ENCODE results near the gene GSG1.

The GSG1 gene

GRCh38 chr12:13103391-13104033 is at the start of gene GSG1:
TSS of gene GSG1 (minus strand) at chr12:13103667. CDS start at chr12:13103512, 155 bp downstream.
- H3K27ac ChIP-seq (ENCODE audit: low read depth, low read length): no peak within 1 kb of the TSS
- no peaks in the 10 kb centered on the region for H3K36me3 ChIP-seq (ENCODE audit: insufficient read depth, low read length)
- H3K4me3 ChIP-seq (ENCODE audit: low read depth in 1 of 2, low read length in 2 of 2): no peak within 1 kb of the TSS
- peaks cover 28% of the 10 kb centered on the region for H3K4me1 ChIP-seq (ENCODE audit: insufficient read depth, low read length)
- no peak within 1 kb of the TSS for H3K9ac ChIP-seq (ENCODE audit: low read length)
- H3K27me3 ChIP-seq (ENCODE audit: control insufficient read depth in 1 of 2, insufficient read depth in 2 of 2, low read length in 2 of 2): no peaks in the 10 kb centered on the region
- no peaks in the 10 kb centered on the region for H3K9me3 ChIP-seq (ENCODE audit: low read length)

DNA sequence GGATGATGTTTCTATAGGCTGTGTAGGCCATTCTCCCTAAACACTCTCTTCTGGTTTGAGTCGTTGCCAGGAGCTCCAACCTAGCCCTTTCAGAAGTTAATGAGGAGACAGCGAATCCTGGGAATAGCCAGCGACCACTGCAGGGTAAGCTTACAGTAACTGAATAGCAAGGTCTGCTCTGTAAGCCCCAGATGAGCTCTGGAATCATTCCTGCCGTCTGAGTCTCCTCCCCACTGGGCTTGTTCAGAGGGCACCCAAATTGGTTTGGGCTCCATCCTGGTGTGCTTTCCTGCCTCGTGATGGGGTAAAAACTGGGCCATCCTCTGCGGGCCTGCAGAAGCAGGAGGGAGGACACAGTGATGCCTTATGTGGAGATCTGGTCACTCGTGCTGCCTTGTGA is 49.7 kb upstream of the GSG1 start:
- Histone ChIP-seq H3K9ac (ENCODE audit: low read length) (no peak overlapping the region), H3K36me3 (ENCODE audit: insufficient read depth, low read length) (no peaks in the 10 kb centered on the region), H3K9me3 (ENCODE audit: low read length) (no peaks in the 10 kb centered on the region), H3K27me3 (ENCODE audit: control insufficient read depth in 1 of 2, insufficient read depth in 2 of 2, low read length in 2 of 2) (no peaks in the 10 kb centered on the region), H3K27ac (ENCODE audit: low read depth, low read length) (no peak overlapping the region), H3K4me1 (ENCODE audit: insufficient read depth, low read length) (no peaks in the 10 kb centered on the region), H3K4me3 (ENCODE audit: low read depth in 1 of 2, low read length in 2 of 2) (no peak overlapping the region)

DNA sequence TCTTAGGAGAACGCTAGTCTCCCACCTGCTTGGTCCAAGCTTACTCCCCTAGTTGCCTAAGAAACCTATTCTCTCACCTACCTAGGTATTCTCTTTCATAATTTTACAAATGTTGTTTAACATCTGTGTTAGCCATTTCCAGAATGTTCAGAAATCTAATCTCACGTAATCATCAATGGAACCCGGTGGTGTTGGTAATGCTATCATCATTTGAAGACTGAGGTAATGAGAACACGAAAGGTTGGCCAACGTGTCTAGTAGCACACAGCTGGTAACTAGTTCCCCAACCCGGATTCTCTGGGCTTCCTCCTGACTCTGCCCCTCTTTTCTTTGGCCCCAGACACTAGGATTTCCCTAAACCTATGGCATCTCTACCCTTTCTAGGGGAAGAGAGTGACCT is 49.3 kb upstream of the GSG1 start:
- Histone ChIP-seq H3K4me1 (ENCODE audit: insufficient read depth, low read length) (no peaks in the 10 kb centered on the region), H3K27ac (ENCODE audit: low read depth, low read length) (no peak overlapping the region), H3K9me3 (ENCODE audit: low read length) (no peaks in the 10 kb centered on the region), H3K4me3 (ENCODE audit: low read depth in 1 of 2, low read length in 2 of 2) (no peak overlapping the region), H3K36me3 (ENCODE audit: insufficient read depth, low read length) (no peaks in the 10 kb centered on the region), H3K27me3 (ENCODE audit: control insufficient read depth in 1 of 2, insufficient read depth in 2 of 2, low read length in 2 of 2) (no peaks in the 10 kb centered on the region), H3K9ac (ENCODE audit: low read length) (no peak overlapping the region)

- no peak overlapping the region for H3K4me3 ChIP-seq (ENCODE audit: low read depth in 1 of 2, low read length in 2 of 2)
- H3K9ac ChIP-seq (ENCODE audit: low read length): no peak overlapping the region
- H3K27ac ChIP-seq (ENCODE audit: low read depth, low read length): no peak overlapping the region
- H3K4me1 ChIP-seq (ENCODE audit: insufficient read depth, low read length): peaks cover under 1% of the 10 kb centered on the region
- no peaks in the 10 kb centered on the region for H3K36me3 ChIP-seq (ENCODE audit: insufficient read depth, low read length)
- no peaks in the 10 kb centered on the region for H3K27me3 ChIP-seq (ENCODE audit: control insufficient read depth in 1 of 2, insufficient read depth in 2 of 2, low read length in 2 of 2)
- no peaks in the 10 kb centered on the region for H3K9me3 ChIP-seq (ENCODE audit: low read length)
These were observed 48.8 kb upstream of the GSG1 start for GRCh38 chr12:13152281-13152680.

- Histone ChIP-seq H3K27ac (ENCODE audit: low read depth, low read length) (no peak overlapping the region), H3K27me3 (ENCODE audit: control insufficient read depth in 1 of 2, insufficient read depth in 2 of 2, low read length in 2 of 2) (no peaks in the 10 kb centered on the region), H3K9ac (ENCODE audit: low read length) (no peak overlapping the region), H3K4me1 (ENCODE audit: insufficient read depth, low read length) (peaks cover 10% of the 10 kb centered on the region), H3K9me3 (ENCODE audit: low read length) (no peaks in the 10 kb centered on the region), H3K4me3 (ENCODE audit: low read depth in 1 of 2, low read length in 2 of 2) (no peak overlapping the region), H3K36me3 (ENCODE audit: insufficient read depth, low read length) (no peaks in the 10 kb centered on the region)
These were observed 45.9 kb upstream of the GSG1 start for GRCh38 chr12:13149411-13149810.

- no peak overlapping the region for H3K4me3 ChIP-seq (ENCODE audit: low read depth in 1 of 2, low read length in 2 of 2)
- H3K9me3 ChIP-seq (ENCODE audit: low read length): no peaks in the 10 kb centered on the region
- H3K9ac ChIP-seq (ENCODE audit: low read length): no peak overlapping the region
- no peaks in the 10 kb centered on the region for H3K27me3 ChIP-seq (ENCODE audit: control insufficient read depth in 1 of 2, insufficient read depth in 2 of 2, low read length in 2 of 2)
- H3K36me3 ChIP-seq (ENCODE audit: insufficient read depth, low read length): no peaks in the 10 kb centered on the region
- peaks cover 10% of the 10 kb centered on the region for H3K4me1 ChIP-seq (ENCODE audit: insufficient read depth, low read length)
- H3K27ac ChIP-seq (ENCODE audit: low read depth, low read length): no peak overlapping the region
These were observed 45.0 kb upstream of the GSG1 start for GRCh38 chr12:13148485-13148847.

- no peak overlapping the region for H3K27ac ChIP-seq (ENCODE audit: low read depth, low read length)
- peaks cover 10% of the 10 kb centered on the region for H3K4me1 ChIP-seq (ENCODE audit: insufficient read depth, low read length)
- no peaks in the 10 kb centered on the region for H3K9me3 ChIP-seq (ENCODE audit: low read length)
- H3K27me3 ChIP-seq (ENCODE audit: control insufficient read depth in 1 of 2, insufficient read depth in 2 of 2, low read length in 2 of 2): no peaks in the 10 kb centered on the region
- H3K36me3 ChIP-seq (ENCODE audit: insufficient read depth, low read length): no peaks in the 10 kb centered on the region
- H3K4me3 ChIP-seq (ENCODE audit: low read depth in 1 of 2, low read length in 2 of 2): no peak overlapping the region
- H3K9ac ChIP-seq (ENCODE audit: low read length): no peak overlapping the region
These were observed 44.4 kb upstream of the GSG1 start for GRCh38 chr12:13147688-13148484.

- no peaks in the 10 kb centered on the region for H3K27me3 ChIP-seq (ENCODE audit: control insufficient read depth in 1 of 2, insufficient read depth in 2 of 2, low read length in 2 of 2)
- H3K4me3 ChIP-seq (ENCODE audit: low read depth in 1 of 2, low read length in 2 of 2): no peak overlapping the region
- H3K36me3 ChIP-seq (ENCODE audit: insufficient read depth, low read length): no peaks in the 10 kb centered on the region
- no peaks in the 10 kb centered on the region for H3K9me3 ChIP-seq (ENCODE audit: low read length)
- H3K27ac ChIP-seq (ENCODE audit: low read depth, low read length): no peak overlapping the region
- H3K9ac ChIP-seq (ENCODE audit: low read length): no peak overlapping the region
- peaks cover 10% of the 10 kb centered on the region for H3K4me1 ChIP-seq (ENCODE audit: insufficient read depth, low read length)
These were observed 43.0 kb upstream of the GSG1 start for GRCh38 chr12:13146336-13146938.

DNA sequence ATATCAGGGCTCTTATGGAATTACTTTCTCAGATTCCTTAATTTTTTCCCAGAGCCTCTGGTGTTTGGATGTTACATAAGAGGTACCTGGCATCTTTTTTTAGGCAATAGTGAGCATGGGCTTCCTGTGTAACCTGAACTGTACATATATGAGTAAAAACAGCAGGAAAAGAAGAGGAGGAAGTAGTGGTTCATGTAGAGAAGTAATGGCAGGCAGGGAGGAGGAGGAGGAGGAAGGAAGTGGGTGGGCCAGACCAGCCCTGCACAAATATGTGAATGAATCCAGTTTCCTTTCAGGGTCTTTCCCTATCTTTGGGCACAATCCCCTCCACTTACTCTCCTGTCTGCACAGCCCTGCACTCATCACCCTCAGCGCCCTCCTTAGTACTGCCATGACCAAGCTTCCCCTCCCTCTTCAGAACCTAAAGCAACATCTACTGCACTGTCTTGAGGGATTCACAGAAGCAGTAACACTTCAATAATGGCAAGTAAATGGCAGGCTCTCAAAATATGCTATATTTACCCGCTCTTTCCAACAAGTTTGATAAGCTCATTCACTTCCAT is 40.9 kb upstream of the GSG1 start:
- no peak overlapping the region for H3K27ac ChIP-seq (ENCODE audit: low read depth, low read length)
- no peak overlapping the region for H3K4me3 ChIP-seq (ENCODE audit: low read depth in 1 of 2, low read length in 2 of 2)
- no peaks in the 10 kb centered on the region for H3K9me3 ChIP-seq (ENCODE audit: low read length)
- H3K36me3 ChIP-seq (ENCODE audit: insufficient read depth, low read length): no peaks in the 10 kb centered on the region
- H3K4me1 ChIP-seq (ENCODE audit: insufficient read depth, low read length): peaks cover 10% of the 10 kb centered on the region
- no peak overlapping the region for H3K9ac ChIP-seq (ENCODE audit: low read length)
- no peaks in the 10 kb centered on the region for H3K27me3 ChIP-seq (ENCODE audit: control insufficient read depth in 1 of 2, insufficient read depth in 2 of 2, low read length in 2 of 2)

DNA sequence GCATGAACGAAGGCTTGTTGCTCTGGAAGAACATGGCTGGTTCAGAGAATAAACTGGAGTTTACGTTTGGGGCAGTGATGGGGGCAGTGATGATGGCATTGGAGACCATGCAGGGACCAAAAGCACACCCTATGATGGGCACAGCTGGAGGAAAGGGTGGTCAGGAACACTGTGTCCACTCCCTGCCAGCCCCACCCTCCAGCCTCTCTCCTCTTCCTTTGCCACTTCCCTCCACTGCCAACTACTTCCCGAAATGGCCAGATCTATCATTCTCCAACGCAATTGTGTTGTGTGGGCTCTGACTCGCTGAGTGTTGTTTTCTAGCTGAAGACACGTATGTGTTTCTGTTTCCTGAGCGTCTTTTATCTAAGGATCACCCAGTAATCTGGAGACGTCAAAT is 39.3 kb upstream of the GSG1 start:
- peaks cover 10% of the 10 kb centered on the region for H3K4me1 ChIP-seq (ENCODE audit: insufficient read depth, low read length)
- no peak overlapping the region for H3K9ac ChIP-seq (ENCODE audit: low read length)
- H3K4me3 ChIP-seq (ENCODE audit: low read depth in 1 of 2, low read length in 2 of 2): no peak overlapping the region
- no peaks in the 10 kb centered on the region for H3K9me3 ChIP-seq (ENCODE audit: low read length)
- no peaks in the 10 kb centered on the region for H3K27me3 ChIP-seq (ENCODE audit: control insufficient read depth in 1 of 2, insufficient read depth in 2 of 2, low read length in 2 of 2)
- H3K27ac ChIP-seq (ENCODE audit: low read depth, low read length): no peak overlapping the region
- H3K36me3 ChIP-seq (ENCODE audit: insufficient read depth, low read length): no peaks in the 10 kb centered on the region

- H3K9me3 ChIP-seq (ENCODE audit: low read length): no peaks in the 10 kb centered on the region
- no peaks in the 10 kb centered on the region for H3K36me3 ChIP-seq (ENCODE audit: insufficient read depth, low read length)
- H3K27me3 ChIP-seq (ENCODE audit: control insufficient read depth in 1 of 2, insufficient read depth in 2 of 2, low read length in 2 of 2): no peaks in the 10 kb centered on the region
- H3K27ac ChIP-seq (ENCODE audit: low read depth, low read length): no peak overlapping the region
- H3K4me3 ChIP-seq (ENCODE audit: low read depth in 1 of 2, low read length in 2 of 2): no peak overlapping the region
- peaks cover 5% of the 10 kb centered on the region for H3K4me1 ChIP-seq (ENCODE audit: insufficient read depth, low read length)
- H3K9ac ChIP-seq (ENCODE audit: low read length): no peak overlapping the region
These were observed 38.2 kb upstream of the GSG1 start for GRCh38 chr12:13141686-13142085.

Data from muscle layer of colon (tissue), 2 donors.